ENCODE measurements around the gene DIPK1B.

Gene DIPK1B

GRCh38 chr9:136738960-136739359, 26.6 kb downstream of the DIPK1B start:
- no peak for DNase-seq (ENCODE audit: low read depth)
- TF ChIP-seq CTCF (IDR thresholded peaks at IDR 0.05; ENCODE audit: control insufficient read depth, insufficient read depth, low read depth, low read length, missing control alignments) = no peak
- no peak overlapping the region for H3K4me3 ChIP-seq (ENCODE audit: control insufficient read depth, low read depth, low read length)

DNA sequence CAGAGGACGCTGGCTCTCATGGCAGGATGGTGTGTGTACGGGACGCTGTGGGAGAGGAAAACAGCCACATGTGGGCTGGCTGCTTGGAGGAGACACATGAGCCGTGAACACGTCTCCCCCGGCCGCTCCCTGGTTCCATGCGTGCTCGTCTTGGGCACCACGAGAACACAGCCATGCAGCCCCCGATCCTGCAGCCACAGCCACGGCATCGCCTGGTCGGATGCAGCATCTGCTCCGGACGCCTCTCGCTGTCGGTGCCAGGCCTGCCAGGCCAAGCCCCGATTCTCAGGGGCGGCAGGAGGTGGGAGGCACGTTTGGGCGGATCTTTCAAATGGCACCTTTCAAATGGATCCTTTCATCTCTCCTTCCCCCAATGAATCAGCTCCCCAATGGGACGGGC, 27.1 kb downstream of the DIPK1B start:
- H3K4me3 ChIP-seq (ENCODE audit: control insufficient read depth, low read depth, low read length) = no peak overlapping the region
- no peak for DNase-seq (ENCODE audit: low read depth)
- no peak for TF ChIP-seq CTCF (IDR thresholded peaks at IDR 0.05; ENCODE audit: control insufficient read depth, insufficient read depth, low read depth, low read length, missing control alignments)

- no peak overlapping the region for H3K4me3 ChIP-seq (ENCODE audit: control insufficient read depth, low read depth, low read length)
- no peak for DNase-seq (ENCODE audit: low read depth)
- no peak for TF ChIP-seq CTCF (IDR thresholded peaks at IDR 0.05; ENCODE audit: control insufficient read depth, insufficient read depth, low read depth, low read length, missing control alignments)
Measured at GRCh38 chr9:136740069-136740468, 27.7 kb downstream of the DIPK1B start.

- no peak overlapping the region for H3K4me3 ChIP-seq (ENCODE audit: control insufficient read depth, low read depth, low read length)
- DNase-seq (ENCODE audit: low read depth) = no peak
- no peak for TF ChIP-seq CTCF (IDR thresholded peaks at IDR 0.05; ENCODE audit: control insufficient read depth, insufficient read depth, low read depth, low read length, missing control alignments)
Measured at GRCh38 chr9:136740491-136740890, 28.1 kb downstream of the DIPK1B start.

DNA sequence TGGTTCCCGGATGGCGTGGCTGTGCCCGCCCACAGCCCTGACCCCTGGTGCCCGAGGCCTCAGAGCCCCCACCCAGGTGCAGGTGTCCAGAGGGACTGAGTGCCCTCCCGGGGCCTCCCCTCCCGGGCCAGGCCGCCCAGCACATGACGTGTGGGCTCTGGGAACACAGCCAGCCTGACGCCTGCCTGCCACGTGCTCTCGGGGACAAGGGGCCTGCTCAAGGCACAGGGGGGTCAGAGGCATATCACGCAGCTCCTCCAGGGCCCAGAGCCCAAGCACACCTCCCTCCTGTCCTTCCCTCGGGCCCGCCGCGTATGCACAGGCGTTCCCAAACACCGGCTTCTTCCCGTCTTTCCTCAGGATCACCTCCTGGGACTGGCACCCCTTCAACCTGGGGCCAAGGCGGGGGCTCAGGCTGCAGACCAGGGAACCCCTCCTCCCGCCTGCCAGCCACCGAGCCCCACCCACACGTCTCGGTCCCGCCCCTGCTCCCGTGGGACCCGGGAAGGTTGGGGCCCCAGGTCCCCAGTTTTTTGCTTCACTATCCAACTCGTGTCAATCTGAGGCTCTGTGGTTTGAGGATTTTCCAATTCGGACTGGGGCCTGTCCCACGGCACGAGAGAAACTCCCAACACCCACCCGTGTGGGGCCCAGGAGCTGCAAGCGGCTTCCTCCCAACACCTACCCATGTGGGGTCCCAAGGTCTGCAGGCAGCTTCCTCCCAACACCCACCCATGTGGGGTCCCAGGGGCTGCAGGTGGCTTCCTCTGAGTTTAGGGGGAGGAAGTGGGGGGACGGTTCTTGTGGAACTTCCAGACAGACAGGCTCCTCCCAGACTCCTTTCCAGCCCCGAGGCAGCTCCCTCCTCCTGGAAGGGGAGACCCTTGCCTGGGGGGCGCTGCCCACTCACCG, 28.9 kb downstream of the DIPK1B start:
- DNase-seq (ENCODE audit: low read depth) = no peak
- H3K4me3 ChIP-seq (ENCODE audit: control insufficient read depth, low read depth, low read length) = no peak overlapping the region
- no peak for TF ChIP-seq CTCF (IDR thresholded peaks at IDR 0.05; ENCODE audit: control insufficient read depth, insufficient read depth, low read depth, low read length, missing control alignments)

GRCh38 chr9:136741883-136742571, 29.7 kb downstream of the DIPK1B start:
- no peak for DNase-seq (ENCODE audit: low read depth)
- no peak overlapping the region for H3K4me3 ChIP-seq (ENCODE audit: control insufficient read depth, low read depth, low read length)
- no peak for TF ChIP-seq CTCF (IDR thresholded peaks at IDR 0.05; ENCODE audit: control insufficient read depth, insufficient read depth, low read depth, low read length, missing control alignments)
